GM23338 (cell line): Measurements from ENCODE around the gene CDC14A. TPM values are rescaled to one million over a fixed set of nuclear protein-coding genes. Genes with fewer than 3 reads are reported as not detected.
"Not testable (repeated sequence)": the region's sequence is repeated elsewhere in the genome, so short reads cannot be mapped to it uniquely, and the experiment has no call there.

Experiments
- ATAC-seq: fragments of 200-7000 bp; cut with Tn5 transposase; 3 replicates; pipeline ENCODE4 v1.9.1; 2020
- DNase-seq: peaks from one replicate; pipeline ENCODE4 v3.0.0-alpha.2; 2015; ENCODE audit warnings: low spot score
- H2AFZ ChIP-seq: fragments of 200-600 bp; sonication (generic); 2 replicates; pipeline ENCODE4 v1.8.0; 2016; ENCODE audit warnings: antibody characterized with exemption, mild to moderate bottlenecking, moderate library complexity
- H3F3A ChIP-seq: fragments of 200-600 bp; sonication (generic); replicated peaks from 2 replicates; pipeline ENCODE4 v1.8.0; 2017; ENCODE audit warnings: antibody characterized with exemption, mixed run types, low read depth
- H3K27ac ChIP-seq: fragments of 200-600 bp; sonication (generic); 2 replicates; pipeline ENCODE4 v1.6.1; 2016; ENCODE audit warnings: low read depth
- H3K27me3 ChIP-seq: fragments of 200-600 bp; sonication (generic); 2 replicates; pipeline ENCODE4 v1.8.0; 2016; ENCODE audit warnings: mild to moderate bottlenecking, mixed run types, moderate library complexity; ENCODE audit not compliant: insufficient read depth
- H3K36me3 ChIP-seq: fragments of 200-600 bp; sonication (generic); 2 replicates; pipeline ENCODE4 v1.8.0; 2016; ENCODE audit warnings: mild to moderate bottlenecking; ENCODE audit not compliant: insufficient read depth
- H3K4me1 ChIP-seq: fragments of 200-600 bp; sonication (generic); 2 replicates; pipeline ENCODE4 v1.8.0; 2016; ENCODE audit warnings: mild to moderate bottlenecking, moderate library complexity; ENCODE audit not compliant: insufficient read depth
- H3K4me2 ChIP-seq: fragments of 200-600 bp; sonication (generic); 2 replicates; pipeline ENCODE4 v1.7.1; 2017; ENCODE audit warnings: mixed run types
- H3K4me3 ChIP-seq: fragments of 200-600 bp; sonication (generic); 2 replicates; pipeline ENCODE4 v1.6.1; 2016; ENCODE audit warnings: mixed run types
- H3K79me2 ChIP-seq: fragments of 200-600 bp; sonication (generic); replicated peaks from 2 replicates; pipeline ENCODE4 v1.8.0; 2017; ENCODE audit warnings: mild to moderate bottlenecking; ENCODE audit not compliant: insufficient read depth
- H3K9me2 ChIP-seq: fragments of 200-600 bp; sonication (generic); 2 replicates; pipeline ENCODE4 v1.8.0; 2017; ENCODE audit not compliant: insufficient read depth
- H4K20me1 ChIP-seq: fragments of 200-600 bp; sonication (generic); replicated peaks from 2 replicates; pipeline ENCODE4 v1.8.0; 2017; ENCODE audit warnings: mild to moderate bottlenecking; ENCODE audit not compliant: insufficient read depth
- H3K27ac Mint-ChIP-seq: 2 replicates; pipeline ENCODE4 v1.8.0; 2020; ENCODE audit warnings: inconsistent platforms, mild to moderate bottlenecking, moderate library complexity, mixed read lengths
- H3K27me3 Mint-ChIP-seq: 3 replicates; pipeline ENCODE4 v1.8.0; 2022; ENCODE audit warnings: low read depth, mild to moderate bottlenecking, moderate library complexity, mixed read lengths, inconsistent platforms; ENCODE audit not compliant: insufficient read depth, poor library complexity
- H3K36me3 Mint-ChIP-seq: 3 replicates; pipeline ENCODE4 v1.8.0; 2021; ENCODE audit warnings: low read depth, mild to moderate bottlenecking, inconsistent platforms, moderate library complexity, mixed read lengths
- H3K4me1 Mint-ChIP-seq: 3 replicates; pipeline ENCODE4 v1.8.0; 2020; ENCODE audit warnings: mild to moderate bottlenecking, inconsistent platforms, mixed read lengths
- H3K4me3 Mint-ChIP-seq: 3 replicates; pipeline ENCODE4 v1.8.0; 2021; ENCODE audit warnings: moderate library complexity, mild to moderate bottlenecking, inconsistent platforms, mixed read lengths
- H3K9me3 Mint-ChIP-seq: 3 replicates; pipeline ENCODE4 v1.8.0; 2020; ENCODE audit warnings: moderate library complexity, mild to moderate bottlenecking, inconsistent platforms, mixed read lengths
- CREB1 ChIP-seq: fragments of 250-450 bp; sonication (Bioruptor Pico); IDR thresholded peaks from 2 replicates; pipeline ENCODE4 v1.5.0; 2020; ENCODE audit warnings: low read depth, mild to moderate bottlenecking, moderate library complexity
- CTCF ChIP-seq, 2 experiments: fragments of 200-600 bp in 1 of 2; sonication (generic) in 1 of 2; conservative IDR thresholded peaks; 2 replicates each; pipeline versions ENCODE4 v1.5.1 to v1.6.1; 2016 to 2017; ENCODE audit warnings: antibody characterized with exemption in 2 of 2, low read depth in 2 of 2, mild to moderate bottlenecking in 2 of 2, moderate library complexity in 1 of 2
- EZH2 ChIP-seq: fragments of 200-600 bp; sonication (generic); IDR thresholded peaks from one replicate; pipeline ENCODE4 v1.8.0; 2017; ENCODE audit warnings: antibody characterized with exemption, mild to moderate bottlenecking, low read depth; ENCODE audit not compliant: unreplicated experiment
- NANOG ChIP-seq: IDR thresholded peaks from 2 replicates; pipeline ENCODE4 v1.6.1; 2016; ENCODE audit warnings: antibody characterized with exemption, borderline replicate concordance
- polyA plus RNA-seq: library from polyadenylated mRNA; unstranded; fragments of >200 nt; fragmentation: Nextera tagmentation; extraction: Ambion mirVana; gene quantifications from 2 replicates; pipeline ENCODE4 v1.2.1, GENCODE V29; 2016
- total RNA-seq: library from RNA; depleted of rRNA; stranded (reverse); fragments of >200 nt; shearing (Covaris generic); gene quantifications from 2 replicates; pipeline ENCODE4 v1.2.3, GENCODE V29; 2014

CDC14A gene
- total and polyA plus RNA-seq, 2 experiments from 2014 or later: 11.1 to 20.8 TPM

- peaks cover 15% of the 10 kb centered on the region for H3K4me1 ChIP-seq
- Mint-ChIP-seq H3K9me3 (no peaks in the 10 kb centered on the region), H3K4me1 (peaks cover 21% of the 10 kb centered on the region), H3K36me3 (no peaks in the 10 kb centered on the region), H3K27ac (peak overlapping the region; percentile 58; the same call in 1 of the 2 replicates), H3K27me3 (peaks cover 3% of the 10 kb centered on the region), H3K4me3 (peak overlapping the region; percentile 15; the same call in 1 of the 3 replicates)
- peaks cover 17% of the 10 kb centered on the region for H3K79me2 ChIP-seq
- ATAC-seq (peak; percentile 75), DNase-seq (peak; percentile 74)
- no peaks in the 10 kb centered on the region; the same call in 1 of the 2 replicates for H3K36me3 ChIP-seq
- no peak overlapping the region for H3K27ac ChIP-seq
- no peak overlapping the region for H3K4me3 ChIP-seq
- no peak for TF ChIP-seq EZH2
- TF ChIP-seq NANOG: peak; percentile 51; the same call in 1 of the 2 replicates
- H3K9me2 ChIP-seq: no peaks in the 10 kb centered on the region
- no peaks in the 10 kb centered on the region for H4K20me1 ChIP-seq
- H3F3A ChIP-seq: no peaks in the 10 kb centered on the region
- no peaks in the 10 kb centered on the region for H3K27me3 ChIP-seq
- peak overlapping the region; percentile 45; the same call in 1 of the 2 replicates for H3K4me2 ChIP-seq
- H2AFZ ChIP-seq: no peak overlapping the region
Measured at GRCh38 chr1:100400404-100400803, 48.1 kb downstream of the CDC14A start.

- DNase-seq (no peak), ATAC-seq (no peak)
- H3K27me3 Mint-ChIP-seq: peaks cover 3% of the 10 kb centered on the region
- Histone ChIP-seq H2AFZ (no peak overlapping the region), H3K27me3 (no peaks in the 10 kb centered on the region), H3F3A (no peaks in the 10 kb centered on the region), H3K4me1 (peaks cover 13% of the 10 kb centered on the region), H3K4me2 (no peak overlapping the region), H3K9me2 (no peaks in the 10 kb centered on the region), H3K36me3 (peaks cover 2% of the 10 kb centered on the region; the same call in 1 of the 2 replicates), H3K27ac (no peak overlapping the region), H3K4me3 (no peak overlapping the region), H3K79me2 (peaks cover 40% of the 10 kb centered on the region), H4K20me1 (no peaks in the 10 kb centered on the region)
- H3K4me1 Mint-ChIP-seq: peaks cover 12% of the 10 kb centered on the region
- H3K4me3 Mint-ChIP-seq: no peak overlapping the region
- 0 out of 2 replicates have a peak overlapping the region, but pooled peaks have one; percentile 7 for H3K27ac Mint-ChIP-seq
- peaks cover 4% of the 10 kb centered on the region; the same call in 1 of the 3 replicates for H3K9me3 Mint-ChIP-seq
- TF ChIP-seq CTCF (conservative IDR thresholded peaks at IDR 0.05; ENCODE audit: low read depth in 2 of 2): no peak
- no peak for TF ChIP-seq CREB1
- peaks cover 7% of the 10 kb centered on the region; the same call in 2 of the 3 replicates for H3K36me3 Mint-ChIP-seq
Measured at GRCh38 chr1:100404821-100405220, 52.5 kb downstream of the CDC14A start.

GRCh38 chr1:100405902-100406301 lies 53.6 kb downstream of the CDC14A start:
- not testable (repeated sequence) for H3K27me3 ChIP-seq, ATAC-seq, H3K27me3 Mint-ChIP-seq, H3K9me3 Mint-ChIP-seq, H3K4me3 Mint-ChIP-seq, H3K4me1 ChIP-seq, H3K36me3 ChIP-seq, H3K36me3 Mint-ChIP-seq, H3K4me2 ChIP-seq, H3K9me2 ChIP-seq, H4K20me1 ChIP-seq, DNase-seq, H2AFZ ChIP-seq, H3K27ac ChIP-seq, H3K4me1 Mint-ChIP-seq, H3K4me3 ChIP-seq, H3F3A ChIP-seq
- H3K27ac Mint-ChIP-seq: peak overlapping the region; percentile 35; the same call in 1 of the 2 replicates
- H3K79me2 ChIP-seq: peaks cover 37% of the 10 kb centered on the region

GRCh38 chr1:100407390-100407789 lies 55.1 kb downstream of the CDC14A start:
- not testable (repeated sequence) for H3K36me3 Mint-ChIP-seq, H3F3A ChIP-seq, H3K27me3 Mint-ChIP-seq, ATAC-seq, H3K27ac ChIP-seq, H3K27ac Mint-ChIP-seq, H3K4me2 ChIP-seq, H3K4me3 ChIP-seq, H3K27me3 ChIP-seq, H4K20me1 ChIP-seq, H3K4me3 Mint-ChIP-seq, H3K9me2 ChIP-seq, DNase-seq, H2AFZ ChIP-seq, H3K36me3 ChIP-seq, H3K9me3 Mint-ChIP-seq
- peaks cover 15% of the 10 kb centered on the region for H3K4me1 ChIP-seq
- H3K4me1 Mint-ChIP-seq: peaks cover 16% of the 10 kb centered on the region
- H3K79me2 ChIP-seq: peaks cover 28% of the 10 kb centered on the region
